ACC112 (cell line): ENCODE data around the gene GJD2.

ENCODE experiments used
- H2AFZ ChIP-seq: fragments of 200-600 bp; sonication (generic); one replicate; pipeline ENCODE4 v1.6.0; 2017; ENCODE audit warnings: antibody characterized with exemption, low read length; ENCODE audit not compliant: unreplicated experiment
- H3K27ac ChIP-seq: fragments of 200-600 bp; sonication (generic); 2 replicates; pipeline ENCODE4 v1.5.1; 2014; ENCODE audit warnings: low read depth, mild to moderate bottlenecking, antibody characterized with exemption, low read length, moderate library complexity
- H3K27me3 ChIP-seq: fragments of 200-600 bp; sonication (generic); 2 replicates; pipeline ENCODE4 v1.6.1; 2014; ENCODE audit warnings: mild to moderate bottlenecking, antibody characterized with exemption, low read length, moderate library complexity, mixed read lengths; ENCODE audit not compliant: insufficient read depth
- H3K36me3 ChIP-seq: fragments of 200-600 bp; sonication (generic); 2 replicates; pipeline ENCODE4 v1.6.1; 2016; ENCODE audit warnings: mild to moderate bottlenecking, antibody characterized with exemption, low read length, moderate library complexity, mixed read lengths; ENCODE audit not compliant: insufficient read depth
- H3K4me1 ChIP-seq: fragments of 200-600 bp; sonication (generic); one replicate; pipeline ENCODE4 v1.6.1; 2016; ENCODE audit warnings: low read length, mixed read lengths; ENCODE audit not compliant: insufficient read depth, unreplicated experiment, control insufficient read depth
- H3K4me3 ChIP-seq: fragments of 200-600 bp; sonication (generic); 2 replicates; pipeline ENCODE4 v1.5.1; 2014; ENCODE audit warnings: mild to moderate bottlenecking, low read depth, low read length
- H3K79me2 ChIP-seq: fragments of 200-600 bp; sonication (generic); one replicate; pipeline ENCODE4 v1.6.0; 2016; ENCODE audit warnings: low read length; ENCODE audit not compliant: control insufficient read depth, unreplicated experiment, insufficient read depth

GJD2 gene

GRCh38 chr15:34753236-34753894, 1.4 kb downstream of the GJD2 start:
- Histone ChIP-seq H3K79me2 (no peaks in the 10 kb centered on the region), H2AFZ (no peak overlapping the region), H3K27me3 (peaks cover 97% of the 10 kb centered on the region), H3K36me3 (no peaks in the 10 kb centered on the region), H3K4me3 (no peak overlapping the region), H3K27ac (no peak overlapping the region), H3K4me1 (no peaks in the 10 kb centered on the region)

- Histone ChIP-seq H3K79me2 (no peaks in the 10 kb centered on the region), H3K27ac (no peak overlapping the region), H3K4me1 (no peaks in the 10 kb centered on the region), H2AFZ (no peak overlapping the region), H3K36me3 (no peaks in the 10 kb centered on the region), H3K4me3 (no peak overlapping the region), H3K27me3 (peaks cover 95% of the 10 kb centered on the region)
Observed at GRCh38 chr15:34749691-34750090, 5.1 kb downstream of the GJD2 start.

DNA sequence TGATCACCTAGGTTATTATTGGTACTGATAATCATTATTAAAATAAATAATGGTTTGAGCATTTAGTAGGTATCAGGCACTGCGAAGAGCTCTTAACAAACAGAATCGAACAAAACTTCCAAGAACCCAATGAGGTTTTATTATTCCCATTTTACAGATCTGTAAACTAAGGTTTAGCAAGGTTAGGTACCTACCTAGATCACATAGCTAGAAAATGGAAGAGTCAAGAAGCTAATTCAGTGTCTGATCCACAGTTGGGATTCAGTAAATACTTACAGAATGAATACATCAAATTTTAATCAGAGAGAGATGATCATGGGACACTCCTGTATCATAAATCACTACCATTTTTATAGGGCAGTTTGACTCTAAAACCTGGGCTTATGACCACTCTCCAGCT, 15.5 kb downstream of the GJD2 start:
- H3K79me2 ChIP-seq = no peaks in the 10 kb centered on the region
- no peaks in the 10 kb centered on the region for H3K36me3 ChIP-seq
- H2AFZ ChIP-seq = no peak overlapping the region
- H3K27me3 ChIP-seq = peaks cover 96% of the 10 kb centered on the region
- H3K4me3 ChIP-seq = no peak overlapping the region
- H3K4me1 ChIP-seq = no peaks in the 10 kb centered on the region
- no peak overlapping the region for H3K27ac ChIP-seq

DNA sequence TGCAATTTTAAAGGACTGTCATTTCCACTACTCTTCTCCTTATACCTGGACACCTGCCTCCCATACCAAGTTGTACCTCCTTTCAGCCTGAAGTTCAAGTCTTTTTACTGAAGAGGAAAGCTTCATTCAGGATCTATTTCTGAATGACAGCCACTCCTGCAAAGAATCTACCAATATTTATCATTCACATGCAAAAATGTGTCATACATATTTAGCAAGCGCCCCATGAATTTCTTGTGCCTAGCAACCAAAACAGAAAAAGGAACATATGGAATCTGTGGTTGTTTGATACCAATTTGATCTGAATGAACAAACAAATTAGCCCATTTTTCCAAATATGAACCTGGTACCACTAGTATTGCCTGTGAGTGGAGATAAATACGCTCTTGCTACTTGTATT, 16.8 kb downstream of the GJD2 start:
- Histone ChIP-seq H3K4me3 (no peak overlapping the region), H3K27ac (no peak overlapping the region), H3K79me2 (no peaks in the 10 kb centered on the region), H3K36me3 (no peaks in the 10 kb centered on the region), H3K27me3 (peaks cover 96% of the 10 kb centered on the region), H2AFZ (no peak overlapping the region), H3K4me1 (no peaks in the 10 kb centered on the region)

DNA sequence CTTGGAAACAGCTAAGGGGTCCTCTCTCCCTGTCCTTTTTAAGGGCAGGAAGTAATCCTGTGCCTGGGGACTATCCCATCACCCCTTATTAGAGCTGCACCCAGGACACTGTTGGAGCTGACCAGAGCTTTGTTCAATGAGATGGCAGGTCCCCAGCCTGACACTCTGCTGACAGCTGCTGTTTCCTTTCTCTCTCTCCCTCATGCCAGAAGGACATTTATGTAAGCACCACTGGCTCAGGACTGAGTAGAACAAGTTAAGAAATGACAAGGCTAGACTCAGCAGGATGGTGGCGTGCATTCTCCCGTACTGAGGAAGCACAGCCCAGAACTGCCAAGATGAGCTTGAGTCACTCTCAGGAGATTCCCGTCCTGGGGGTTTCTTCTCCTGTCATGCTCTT, 17.3 kb downstream of the GJD2 start:
- no peaks in the 10 kb centered on the region for H3K4me1 ChIP-seq
- no peak overlapping the region for H3K27ac ChIP-seq
- H3K36me3 ChIP-seq = no peaks in the 10 kb centered on the region
- H3K79me2 ChIP-seq = no peaks in the 10 kb centered on the region
- no peak overlapping the region for H2AFZ ChIP-seq
- H3K27me3 ChIP-seq = peaks cover 98% of the 10 kb centered on the region
- H3K4me3 ChIP-seq = no peak overlapping the region

GRCh38 chr15:34734303-34734702, 20.5 kb downstream of the GJD2 start:
- Histone ChIP-seq H3K36me3 (no peaks in the 10 kb centered on the region), H3K27ac (no peak overlapping the region), H3K79me2 (no peaks in the 10 kb centered on the region), H3K4me1 (no peaks in the 10 kb centered on the region), H3K27me3 (peaks cover 82% of the 10 kb centered on the region), H2AFZ (no peak overlapping the region), H3K4me3 (no peak overlapping the region)

DNA sequence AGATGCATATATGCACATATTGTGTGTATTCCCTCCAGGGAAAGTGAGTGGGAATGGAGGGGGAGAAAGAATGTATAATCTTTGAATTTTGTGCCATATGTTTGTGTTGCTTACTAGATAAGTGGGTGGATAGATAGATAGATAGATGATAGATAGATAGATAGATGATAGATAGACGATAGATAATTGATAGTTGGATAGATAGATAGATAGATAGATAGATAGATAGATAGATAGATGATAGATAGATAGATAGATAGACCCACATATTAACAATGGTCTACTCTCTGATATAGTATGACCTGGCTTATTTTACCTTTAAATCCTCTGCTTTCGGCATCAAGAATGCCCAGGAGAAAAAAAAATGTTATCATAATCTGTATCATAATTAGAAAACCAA, 21.2 kb downstream of the GJD2 start:
- Histone ChIP-seq H3K27me3 (peaks cover 79% of the 10 kb centered on the region), H3K4me1 (no peaks in the 10 kb centered on the region), H2AFZ (no peak overlapping the region), H3K36me3 (no peaks in the 10 kb centered on the region), H3K4me3 (no peak overlapping the region), H3K79me2 (no peaks in the 10 kb centered on the region), H3K27ac (no peak overlapping the region)

GRCh38 chr15:34732430-34732829, 22.4 kb downstream of the GJD2 start:
- Histone ChIP-seq H3K4me1 (no peaks in the 10 kb centered on the region), H3K27ac (no peak overlapping the region), H3K4me3 (no peak overlapping the region), H2AFZ (no peak overlapping the region), H3K27me3 (peaks cover 68% of the 10 kb centered on the region), H3K36me3 (no peaks in the 10 kb centered on the region), H3K79me2 (no peaks in the 10 kb centered on the region)

DNA sequence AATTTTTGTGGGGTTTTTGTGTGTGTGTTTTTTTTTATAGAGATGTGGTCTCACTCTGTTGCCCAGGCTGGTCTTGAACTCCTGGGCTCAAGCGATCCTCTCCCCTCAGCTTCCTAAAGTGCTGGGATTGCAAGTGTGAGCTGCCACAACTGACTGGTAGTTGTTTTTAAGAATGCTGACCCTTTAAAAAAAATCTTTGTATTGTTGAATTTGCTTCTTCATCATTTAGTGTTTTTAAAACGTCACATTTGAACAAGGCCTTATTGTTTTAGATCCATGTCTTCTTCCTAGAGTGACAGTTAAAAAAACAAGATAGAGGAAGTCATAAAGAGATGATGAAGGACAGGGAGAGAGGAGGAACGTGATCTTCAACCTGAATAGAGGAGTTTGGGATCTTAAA, 24.1 kb downstream of the GJD2 start:
- H3K27me3 ChIP-seq = peaks cover 52% of the 10 kb centered on the region
- H2AFZ ChIP-seq = no peak overlapping the region

DNA sequence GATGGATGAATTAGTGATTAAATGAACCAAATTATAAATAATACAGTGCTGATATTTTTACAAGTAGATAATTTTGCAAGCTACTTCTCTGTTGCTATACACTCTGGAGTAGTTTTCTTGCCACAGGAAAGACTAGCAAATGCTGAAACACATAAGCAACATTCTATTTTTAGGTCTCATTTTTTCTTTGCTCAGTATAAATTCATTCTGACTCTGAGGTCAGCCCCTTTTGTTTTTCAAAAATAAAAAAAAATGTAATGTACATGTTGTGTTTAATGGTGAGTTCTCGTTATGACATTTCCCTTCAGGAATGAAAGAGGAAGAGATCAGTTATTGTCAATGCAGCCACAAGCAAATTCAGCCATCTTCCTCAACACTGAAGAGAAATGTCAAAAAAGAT, 24.9 kb downstream of the GJD2 start:
- no peak overlapping the region for H3K27ac ChIP-seq

More for the DNA sequence above, 24.1 kb downstream of the GJD2 start:
- Histone ChIP-seq H3K79me2 (no peaks in the 10 kb centered on the region), H3K27ac (no peak overlapping the region), H3K4me1 (no peaks in the 10 kb centered on the region), H3K36me3 (no peaks in the 10 kb centered on the region), H3K4me3 (no peak overlapping the region)

DNA sequence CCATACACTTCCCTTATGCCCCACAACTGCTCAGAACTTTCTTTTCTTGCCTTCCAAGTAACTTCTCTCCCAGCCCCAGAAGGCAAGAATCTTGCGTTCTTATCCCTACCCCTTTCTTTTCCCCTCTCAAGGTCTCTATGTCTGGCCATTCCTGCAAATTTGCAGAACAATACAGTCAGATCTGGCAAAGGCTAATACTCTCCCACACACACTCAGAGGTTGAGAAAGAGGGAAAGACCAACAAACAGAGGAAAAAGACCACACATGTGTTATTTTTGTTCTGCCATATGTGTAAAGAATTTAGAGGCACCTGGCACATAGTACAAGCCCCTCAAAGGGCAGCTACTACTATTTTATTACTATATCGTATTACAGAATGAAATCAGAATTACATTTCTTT, 25.7 kb downstream of the GJD2 start:
- Histone ChIP-seq H3K36me3 (no peaks in the 10 kb centered on the region), H3K4me1 (no peaks in the 10 kb centered on the region), H2AFZ (no peak overlapping the region), H3K4me3 (no peak overlapping the region), H3K79me2 (no peaks in the 10 kb centered on the region), H3K27me3 (peaks cover 35% of the 10 kb centered on the region), H3K27ac (no peak overlapping the region)

More for the DNA sequence above, 24.9 kb downstream of the GJD2 start:
- Histone ChIP-seq H3K36me3 (no peaks in the 10 kb centered on the region), H2AFZ (no peak overlapping the region), H3K4me1 (no peaks in the 10 kb centered on the region), H3K27me3 (peaks cover 44% of the 10 kb centered on the region), H3K4me3 (no peak overlapping the region), H3K79me2 (no peaks in the 10 kb centered on the region)
